Caki2 (cell line): ENCODE results near the gene SV2C. TPM values are rescaled to one million over a fixed set of nuclear protein-coding genes. Genes with fewer than 3 reads are reported as not detected.
A peak's percentile ranks its signal among the peaks of the same experiment; 100 is the strongest.

ENCODE experiments used
- DNase-seq: peaks from one replicate; pipeline ENCODE4 v3.0.0-alpha.2; 2015; ENCODE audit warnings: low read depth
- in situ Hi-C: cut with HindIII; loops from 2 replicates; pipeline ENCODE4 v1.10.0; 2016; ENCODE audit warnings: low sequenced_read_pairs, low pct_unique_long_range_greater_than_20kb, mixed read lengths
- total RNA-seq: library from RNA; depleted of rRNA; stranded (reverse); fragments of >200 nt; shearing (Covaris generic); gene quantifications from 2 replicates; pipeline ENCODE4 v1.2.3, GENCODE V29; 2014; ENCODE audit warnings: low replicate concordance

Gene SV2C
- total RNA-seq, 1 experiment from 2014 or later, result not detected

DNA sequence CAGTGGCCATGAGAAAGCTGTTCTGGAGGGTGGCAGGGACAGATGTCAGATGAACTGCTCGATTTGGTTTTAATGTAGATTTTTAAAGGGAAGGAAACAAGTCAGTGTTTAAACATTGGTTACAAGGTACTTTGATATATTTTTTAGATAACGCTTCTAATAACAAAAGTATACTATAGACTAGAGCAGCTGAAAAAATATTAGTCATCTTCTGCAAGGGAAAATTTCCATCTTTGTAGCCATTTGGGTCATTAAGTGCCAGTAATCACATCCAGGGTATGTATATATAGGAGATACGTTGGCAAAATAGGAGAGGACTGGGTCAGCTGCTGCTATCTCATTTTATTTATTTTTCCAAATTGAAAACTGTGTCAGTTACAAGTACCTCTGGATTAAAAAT, 69.0 kb downstream of the SV2C start:
- in situ Hi-C loops, result no loop called here

DNA sequence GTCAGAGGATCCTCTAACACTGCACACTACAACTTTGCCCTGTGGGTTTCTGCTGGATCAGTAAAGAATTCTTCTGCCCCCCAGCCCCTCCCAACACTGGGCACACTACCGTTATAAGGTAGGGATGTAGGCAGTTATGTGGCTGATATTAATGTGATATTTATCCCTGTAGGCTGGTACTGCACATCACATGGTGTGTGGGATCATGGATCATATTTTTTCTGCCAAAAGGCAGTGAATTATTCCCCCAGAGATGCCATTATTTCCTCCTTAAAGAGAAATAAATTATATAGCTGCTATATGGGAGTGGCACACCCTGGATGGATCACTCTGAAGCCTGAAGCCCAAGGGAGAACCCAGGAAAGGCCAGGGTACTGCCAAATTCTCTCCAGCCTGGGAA, 69.5 kb downstream of the SV2C start:
- in situ Hi-C loops, result no loop called here
- DNase-seq, result no peak

More for the DNA sequence above, 69.0 kb downstream of the SV2C start:
- DNase-seq, result no peak

DNA sequence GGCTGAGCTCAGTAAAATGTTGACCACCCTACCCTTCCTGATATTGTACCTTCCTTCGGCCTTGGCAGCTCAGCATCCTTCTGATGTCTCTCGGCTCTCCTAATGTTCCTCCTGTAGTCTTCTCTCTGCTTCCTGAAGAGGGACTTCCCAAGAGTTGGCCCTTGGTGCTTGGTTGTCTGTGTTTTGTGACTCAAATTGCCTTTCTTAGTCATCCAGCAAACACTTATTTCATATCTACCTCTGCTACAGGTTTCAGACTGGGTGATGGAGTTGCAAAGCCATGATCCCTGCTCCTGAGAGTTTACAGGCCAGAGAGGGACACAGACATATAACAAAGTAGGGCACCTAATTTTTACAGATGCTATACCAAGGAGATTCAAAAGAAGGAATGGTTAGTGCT, 70.1 kb downstream of the SV2C start:
- no peak for DNase-seq
- in situ Hi-C loops, result no loop called here

DNA sequence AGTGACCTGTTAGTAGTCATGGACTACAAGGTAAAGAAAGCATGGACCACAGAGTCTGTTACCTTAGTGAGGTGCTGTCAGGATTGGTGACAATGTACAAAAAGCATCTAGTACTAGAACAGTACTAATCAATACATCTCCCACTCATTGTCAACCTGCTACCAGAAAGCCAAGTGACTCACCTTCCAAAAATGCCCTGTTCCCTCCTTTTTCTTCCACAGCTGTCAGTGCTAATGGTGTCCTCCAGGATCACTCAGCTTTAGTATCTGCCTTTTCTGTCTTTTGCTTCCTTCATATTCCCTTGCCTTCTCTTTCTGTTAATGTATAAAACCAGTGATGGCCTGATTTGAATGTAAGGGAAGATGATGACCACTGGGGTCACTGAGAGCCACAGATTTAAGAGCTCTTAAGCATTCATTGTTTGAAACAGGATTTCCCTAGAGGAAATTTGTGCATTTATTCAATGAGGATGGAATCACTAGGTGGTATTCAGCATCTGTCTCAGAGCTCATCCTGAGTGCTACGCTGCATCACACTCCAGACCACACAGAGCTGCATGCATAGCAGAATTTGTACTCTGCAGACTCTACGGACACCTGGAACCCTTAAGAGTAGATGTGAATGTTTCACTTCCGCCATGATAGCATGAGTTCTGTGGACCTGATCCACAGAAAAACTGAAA, 71.0 kb downstream of the SV2C start:
- DNase-seq, result no peak
- in situ Hi-C loops, result no loop called here

DNA sequence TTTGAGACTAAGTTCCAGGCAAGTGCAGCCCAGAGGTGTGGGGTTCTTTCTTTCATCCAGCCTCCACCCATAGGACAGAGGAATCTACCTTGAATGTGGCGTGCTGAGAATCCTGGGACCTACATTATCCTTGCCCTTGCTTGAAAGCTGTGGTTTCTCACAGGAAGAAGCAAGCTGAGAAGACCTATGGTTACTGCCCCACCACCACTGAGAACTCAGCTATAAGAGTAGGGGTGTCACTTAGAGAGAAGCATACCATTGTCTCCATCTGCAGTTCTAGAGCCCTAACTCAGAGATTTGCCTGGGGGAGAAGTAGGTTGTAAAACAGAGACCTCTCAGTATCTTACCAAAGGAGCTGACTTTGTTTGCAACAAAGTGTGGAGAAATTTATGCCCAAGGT, 72.4 kb downstream of the SV2C start:
- no peak for DNase-seq
- in situ Hi-C loops, result no loop called here

DNA sequence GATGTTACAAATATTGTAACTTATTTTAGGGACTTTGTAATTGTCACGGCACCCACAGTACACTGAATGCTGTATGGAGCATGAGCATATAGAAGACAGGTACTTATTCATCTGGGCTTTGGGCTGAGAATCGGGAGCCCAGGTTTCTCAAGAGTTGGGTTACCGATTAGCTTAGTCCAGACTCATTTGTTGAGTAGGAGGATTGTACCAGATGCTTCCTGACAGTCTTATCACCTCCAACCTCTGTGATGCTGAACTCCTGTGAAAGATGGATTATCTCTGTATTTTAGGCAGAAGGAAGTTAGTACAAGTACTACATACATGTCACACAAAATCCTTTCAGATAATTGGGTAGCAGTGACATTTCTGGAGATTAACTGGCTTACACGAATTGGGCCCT, 79.2 kb downstream of the SV2C start:
- no peak for DNase-seq
- in situ Hi-C loops, result no loop called here

DNA sequence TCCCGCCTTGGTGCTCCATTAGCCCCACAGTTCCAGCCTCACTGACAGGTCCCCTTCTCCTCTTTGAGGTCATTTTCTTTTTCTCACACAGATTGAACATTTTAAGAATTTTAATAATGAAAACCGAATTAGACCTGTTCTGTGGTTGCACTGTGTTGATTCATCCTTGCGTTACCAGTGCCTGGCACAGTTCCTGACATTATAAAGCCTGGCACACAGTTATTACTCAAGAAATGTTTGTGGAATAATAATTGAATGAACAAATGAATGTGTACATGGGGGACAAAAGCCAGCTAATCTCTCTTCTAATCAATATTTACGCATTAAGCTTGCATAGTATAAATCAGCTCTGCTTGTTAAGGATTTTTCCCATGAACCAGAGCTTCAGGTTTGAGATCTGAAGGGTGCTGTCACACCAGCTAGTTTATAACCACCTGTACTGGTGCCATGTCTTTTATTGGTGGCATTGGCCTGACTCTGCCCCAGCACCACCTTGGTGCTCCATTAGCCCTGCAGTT, 80.0 kb downstream of the SV2C start:
- in situ Hi-C loops, result no loop called here

DNA sequence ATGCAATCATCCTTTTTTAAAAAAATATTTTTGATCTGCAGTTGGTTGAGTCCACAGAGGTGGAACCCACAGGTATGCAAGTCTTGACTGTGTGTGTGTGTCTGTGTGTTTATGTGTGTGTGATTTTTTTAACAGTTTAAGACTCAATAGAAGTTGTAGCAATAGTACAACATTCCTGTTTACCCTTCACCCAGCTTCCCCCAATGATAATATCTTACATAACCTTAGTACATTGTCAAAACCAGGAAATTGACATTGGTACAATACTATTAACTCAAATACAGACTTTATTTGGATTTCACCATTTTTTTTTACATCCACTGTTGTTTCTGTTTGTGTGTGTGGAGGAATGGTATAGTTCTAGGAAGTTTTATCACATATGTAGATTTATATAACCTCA, 81.8 kb downstream of the SV2C start:
- in situ Hi-C loops, result no loop called here
- DNase-seq, result no peak

More for the DNA sequence above, 80.0 kb downstream of the SV2C start:
- no peak for DNase-seq

DNA sequence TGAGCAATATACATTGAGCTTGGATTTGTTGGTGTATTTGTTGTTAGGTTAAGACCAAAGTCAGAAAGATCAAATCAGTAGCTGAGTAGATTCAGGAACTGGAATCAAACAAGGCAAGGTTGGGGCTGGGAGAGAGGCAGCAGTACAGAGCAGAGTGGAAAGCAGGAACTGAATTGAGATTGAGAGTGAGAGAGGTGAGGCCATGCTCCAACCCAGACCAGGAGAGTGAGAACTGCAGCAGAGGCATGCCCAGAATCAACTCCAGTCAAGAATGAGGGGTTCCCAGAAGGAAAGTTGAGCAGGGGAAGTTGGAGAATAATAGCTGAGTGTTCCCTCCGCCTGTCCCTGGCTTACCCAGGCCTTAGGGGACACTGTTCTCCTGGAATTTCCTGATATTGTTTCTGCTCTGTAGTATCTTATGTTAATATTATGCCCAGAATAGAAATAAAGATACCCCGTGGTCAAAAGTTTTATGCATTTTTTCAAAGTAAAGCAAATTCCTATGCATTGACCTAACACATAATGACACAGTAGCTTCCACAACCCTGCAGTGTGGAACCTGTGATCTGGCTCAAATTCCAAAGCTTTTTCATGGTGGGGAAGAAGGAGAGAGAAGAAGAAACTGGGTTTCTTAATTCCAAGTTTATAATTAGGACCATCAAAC, 82.7 kb downstream of the SV2C start:
- in situ Hi-C loops, result no loop called here
- no peak for DNase-seq

DNA sequence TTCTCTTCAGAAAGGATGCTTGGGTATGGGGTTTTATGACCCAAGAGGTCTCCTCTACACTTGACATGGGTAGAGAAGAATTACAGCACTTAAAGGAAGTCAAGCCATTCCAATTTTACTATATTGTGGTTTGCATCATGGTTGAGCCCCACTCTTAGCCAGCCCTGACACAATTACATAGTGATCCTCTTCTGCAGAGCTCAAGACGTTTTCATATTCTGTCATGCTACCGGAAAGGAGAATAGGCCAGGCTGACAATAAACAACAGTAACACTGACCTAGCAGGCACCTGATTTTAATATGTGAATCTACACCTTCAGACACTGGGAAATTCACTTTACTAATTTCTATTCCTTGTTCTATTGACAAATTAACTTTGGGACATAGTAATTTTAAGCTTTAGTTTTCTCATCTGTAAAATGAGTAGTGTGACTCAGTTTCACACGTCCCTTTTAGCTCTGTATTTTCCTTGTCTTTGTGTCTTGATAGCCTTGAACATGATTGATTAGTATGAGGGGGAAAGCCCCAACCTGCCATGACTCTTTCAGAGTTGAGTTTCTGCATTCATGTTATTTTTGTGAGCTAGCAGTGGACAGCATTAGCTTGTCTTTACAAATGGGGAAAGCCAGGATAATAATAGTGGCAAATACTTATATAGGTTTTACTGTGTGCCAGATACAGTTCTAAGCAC, 83.8 kb downstream of the SV2C start:
- in situ Hi-C loops, result no loop called here

DNA sequence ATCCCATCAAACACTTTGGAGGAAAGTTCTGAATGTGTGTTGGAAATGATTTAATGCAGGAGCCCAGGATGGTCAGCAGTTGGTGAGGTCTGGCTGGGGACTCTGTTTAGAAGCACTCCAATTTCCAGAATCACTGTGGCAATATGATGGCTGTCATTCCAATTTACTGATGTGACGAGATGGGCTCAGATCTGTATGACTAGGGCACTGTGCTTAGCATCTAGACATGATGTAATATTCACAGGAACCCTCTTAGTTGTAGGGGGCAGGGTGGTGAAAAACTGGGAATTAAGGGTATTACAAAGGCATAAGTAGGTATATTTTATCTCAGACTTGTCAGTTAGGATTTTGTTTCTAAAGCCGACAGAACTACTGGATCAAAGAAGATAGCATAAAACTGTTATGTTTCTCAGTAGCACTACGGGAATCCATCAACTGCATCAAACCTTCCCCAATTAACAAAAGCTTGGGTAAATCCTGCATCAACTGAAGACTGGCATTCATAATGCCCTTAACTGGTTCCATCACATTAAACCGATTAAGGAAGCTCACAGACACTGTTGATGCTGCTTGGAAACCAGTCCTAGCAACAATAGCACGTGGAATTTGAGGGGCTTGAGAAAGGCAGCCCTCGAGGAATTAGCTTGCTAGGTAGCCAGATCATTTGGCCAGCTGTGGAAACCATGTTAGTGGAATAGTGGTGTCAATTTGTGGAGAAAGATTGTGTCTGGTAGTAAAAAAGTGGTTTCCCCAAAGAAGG, 86.1 kb downstream of the SV2C start:
- in situ Hi-C loops, result no loop called here
- DNase-seq, result no peak

More for the DNA sequence above, 83.8 kb downstream of the SV2C start:
- no peak for DNase-seq

DNA sequence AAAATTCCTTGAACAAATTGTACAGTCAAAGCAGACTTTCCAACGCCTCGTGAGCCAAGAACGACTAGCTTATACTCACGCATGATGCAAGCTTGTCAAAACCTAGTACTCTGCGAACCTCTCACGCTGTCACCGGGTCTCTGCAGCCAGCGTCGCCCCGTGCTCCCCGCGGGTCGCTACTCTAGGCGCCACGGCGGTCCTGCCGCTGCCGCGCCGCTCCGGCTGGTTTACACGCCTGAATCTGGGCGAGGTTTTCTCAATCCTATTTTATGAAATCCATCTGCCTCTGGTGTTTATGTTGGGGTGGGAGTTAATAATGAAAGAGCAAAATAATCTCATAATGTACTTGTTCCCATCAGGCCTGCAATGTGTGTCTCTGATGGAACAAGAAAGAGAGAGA, 90.9 kb downstream of the SV2C start:
- in situ Hi-C loops, result no loop called here
- DNase-seq, result no peak

DNA sequence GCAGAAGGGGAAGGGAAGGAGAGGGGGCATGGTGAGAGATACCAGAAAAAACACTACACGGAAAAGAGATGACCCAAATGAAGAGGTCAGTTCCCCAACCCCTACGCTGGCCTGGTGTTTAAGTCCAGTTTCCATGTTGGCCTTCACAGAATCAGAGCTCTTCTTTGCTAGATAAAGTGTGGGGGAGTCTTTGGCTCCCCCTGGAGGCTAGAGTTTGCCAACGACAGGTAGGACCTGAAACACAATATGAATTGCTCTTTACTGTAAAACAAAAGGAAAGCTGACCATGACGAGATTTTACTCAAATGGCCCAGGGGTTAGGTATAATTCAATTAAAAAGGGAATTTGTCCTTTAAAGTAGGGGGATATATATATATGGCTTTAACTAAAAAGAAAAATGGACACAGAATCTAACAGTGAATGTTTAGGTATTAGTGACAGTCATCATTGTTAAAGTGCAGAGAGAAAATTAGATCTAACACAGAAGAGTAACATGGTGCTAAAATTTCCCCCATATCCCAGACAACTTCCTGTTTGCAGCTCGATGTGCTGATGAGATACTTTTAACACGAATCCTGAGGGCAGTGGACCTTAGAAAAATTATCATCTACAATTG, 92.0 kb downstream of the SV2C start:
- DNase-seq, result peak; percentile 26
- in situ Hi-C loops, result no loop called here

DNA sequence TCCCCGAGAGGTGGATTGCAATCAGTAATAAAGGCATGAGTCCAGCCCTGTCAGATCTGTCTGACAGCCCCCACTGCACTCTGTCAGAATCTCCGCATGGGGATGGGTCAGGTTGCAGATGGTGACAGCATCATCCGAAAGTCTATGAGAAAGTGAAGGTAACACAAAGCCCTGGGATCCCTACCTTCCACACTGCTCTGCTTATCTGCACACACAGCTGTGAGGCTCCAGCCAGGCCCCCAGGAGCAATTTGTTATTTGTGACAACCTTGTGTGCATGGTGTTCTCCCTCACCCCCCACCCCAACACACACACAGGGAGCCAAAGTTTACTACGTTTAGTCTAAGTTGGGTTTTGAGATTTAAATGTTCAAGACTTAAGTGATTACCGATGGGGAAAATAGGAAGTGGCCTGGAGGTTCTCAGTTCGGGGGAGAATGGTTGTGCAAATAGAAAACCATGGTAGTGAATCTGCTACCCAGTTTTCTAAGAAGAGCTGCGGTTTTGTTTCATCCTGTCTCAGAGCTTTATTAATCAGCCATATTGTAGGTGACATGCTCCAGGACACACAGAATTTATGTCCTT, 92.7 kb downstream of the SV2C start:
- in situ Hi-C loops, result no loop called here
- DNase-seq, result no peak

DNA sequence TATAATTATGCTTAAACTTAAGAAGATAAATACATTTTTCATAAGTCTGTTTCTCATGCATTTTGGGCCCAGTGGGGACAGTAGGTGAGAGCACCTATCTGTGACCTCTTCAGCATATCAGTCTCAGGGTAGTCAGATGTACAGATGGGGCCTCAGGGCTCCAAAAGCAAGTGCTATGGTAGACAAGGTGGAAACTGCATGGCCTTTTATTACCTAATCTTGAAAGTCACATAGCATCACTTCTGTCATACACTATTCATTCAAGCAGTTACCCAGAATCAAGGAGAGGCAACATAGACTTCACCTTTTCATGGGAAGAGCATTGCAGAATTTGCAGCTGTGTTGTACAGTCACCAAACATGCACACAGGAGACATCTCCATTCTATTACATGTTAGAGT, 94.8 kb downstream of the SV2C start:
- DNase-seq, result no peak
- in situ Hi-C loops, result no loop called here

DNA sequence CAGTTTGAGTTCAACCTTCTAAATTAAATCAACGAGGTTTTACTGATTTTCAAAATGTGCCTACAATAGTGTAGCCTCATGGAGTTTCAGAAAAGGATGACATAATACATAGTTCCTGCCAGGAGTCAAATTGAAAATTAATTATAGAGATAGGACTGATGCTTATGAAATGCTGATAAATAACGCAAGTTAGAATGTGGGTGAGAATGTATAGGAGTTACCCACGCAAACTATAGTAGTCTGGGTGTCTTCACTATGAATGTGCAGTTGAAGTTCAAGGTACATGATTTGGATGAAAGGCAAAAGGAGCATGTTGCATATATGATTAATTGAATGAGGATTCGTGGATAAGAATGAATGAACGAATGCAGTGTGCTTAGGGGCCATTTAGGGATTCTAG, 95.7 kb downstream of the SV2C start:
- in situ Hi-C loops, result no loop called here
- no peak for DNase-seq

DNA sequence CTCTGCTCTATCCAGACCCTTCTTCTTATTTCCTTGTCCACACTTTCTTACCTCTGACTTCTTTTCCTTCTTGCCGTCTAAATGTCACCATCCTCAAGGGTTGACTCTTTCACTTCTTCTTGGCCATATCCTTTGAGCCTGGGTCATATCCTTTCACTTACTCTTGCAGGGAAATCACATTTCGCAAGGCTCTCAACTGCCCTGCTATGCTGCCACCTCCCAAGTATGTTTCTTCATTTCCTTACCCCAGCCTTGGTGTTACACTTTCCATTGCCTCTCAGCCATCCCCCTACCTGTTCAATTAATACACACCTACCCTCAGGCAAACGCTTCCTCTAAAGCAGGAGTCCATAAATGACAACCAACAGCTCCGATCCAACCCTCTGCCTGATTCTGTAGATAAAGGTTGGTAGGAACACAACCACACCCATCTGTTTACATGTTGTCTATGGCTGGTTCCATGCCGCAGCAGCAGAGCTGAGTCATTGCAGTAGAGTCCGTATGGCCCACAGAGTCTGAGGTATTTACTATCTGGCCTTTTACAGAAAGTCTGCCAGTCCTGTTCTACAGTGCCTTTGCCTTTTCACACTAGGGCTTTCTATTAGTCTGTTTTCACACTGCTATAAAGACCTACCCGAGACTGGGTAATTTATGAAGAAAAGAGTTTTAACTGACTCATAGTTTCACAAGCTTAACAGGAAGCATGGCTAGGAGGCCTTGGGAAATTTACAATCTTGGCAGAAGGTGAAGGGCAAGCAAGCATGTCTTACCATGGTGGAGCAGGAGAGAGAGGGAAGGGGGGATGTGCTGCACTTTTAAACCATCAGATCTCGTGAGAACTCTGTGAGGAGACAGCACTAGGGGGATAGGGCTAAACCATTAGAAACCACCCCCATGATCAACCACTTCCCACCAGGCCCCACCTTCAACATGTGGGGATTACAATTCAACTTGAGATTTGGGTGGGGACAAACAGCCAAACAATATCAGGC, 97.9 kb downstream of the SV2C start:
- in situ Hi-C loops, result no loop called here
- DNase-seq, result peak; percentile 26
